Prostate gland (tissue), 2 donors: Measurements from ENCODE around the gene TSHZ2.

ENCODE experiments used
- POLR2A ChIP-seq: fragments of 450-650 bp; IDR thresholded peaks from one replicate; pipeline ENCODE4 v1.6.1; 2016; ENCODE audit warnings: antibody characterized with exemption, mild to moderate bottlenecking
- POLR2AphosphoS5 ChIP-seq: sonication (generic); formaldehyde crosslinking; IDR thresholded peaks from one replicate; pipeline ENCODE4 v1.6.1; 2017; ENCODE audit warnings: antibody characterized with exemption
- TF ChIP-seq, protein P1 (sequence below), 4 experiments: fragments of 200-600 bp in 2 of 4; fragments of 450-650 bp in 2 of 4; sonication (generic) in 2 of 4; IDR thresholded peaks; 1 replicate in 3 of 4; 2 replicates in 1 of 4; pipeline ENCODE4 v1.5.1; 2016 to 2019; ENCODE audit warnings: antibody characterized with exemption in 4 of 4, mild to moderate bottlenecking in 2 of 4, moderate library complexity in 2 of 4

DNA sequence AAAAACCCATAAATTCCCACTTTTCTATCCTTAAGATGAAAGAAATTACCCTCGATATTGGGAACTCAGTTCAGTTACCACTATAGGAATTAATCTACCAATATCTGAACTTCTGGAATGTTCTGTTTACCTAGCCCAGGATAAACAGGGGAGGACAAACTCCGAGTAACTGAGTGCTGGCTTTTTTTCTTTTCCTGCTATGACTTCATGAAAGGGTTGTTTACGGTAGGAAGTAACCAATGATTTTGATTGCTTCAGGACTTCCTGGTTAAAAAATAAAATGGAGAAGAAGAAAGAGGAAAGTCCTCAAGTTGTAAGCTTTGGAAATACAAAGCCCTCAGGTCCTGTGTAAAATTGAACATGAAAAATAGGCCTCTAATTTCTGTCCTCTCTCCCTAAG, 453.8 kb downstream of the TSHZ2 start:
- TF ChIP-seq POLR2AphosphoS5 = no peak
- TF ChIP-seq POLR2A = no peak
- TF ChIP-seq, protein P1, sequence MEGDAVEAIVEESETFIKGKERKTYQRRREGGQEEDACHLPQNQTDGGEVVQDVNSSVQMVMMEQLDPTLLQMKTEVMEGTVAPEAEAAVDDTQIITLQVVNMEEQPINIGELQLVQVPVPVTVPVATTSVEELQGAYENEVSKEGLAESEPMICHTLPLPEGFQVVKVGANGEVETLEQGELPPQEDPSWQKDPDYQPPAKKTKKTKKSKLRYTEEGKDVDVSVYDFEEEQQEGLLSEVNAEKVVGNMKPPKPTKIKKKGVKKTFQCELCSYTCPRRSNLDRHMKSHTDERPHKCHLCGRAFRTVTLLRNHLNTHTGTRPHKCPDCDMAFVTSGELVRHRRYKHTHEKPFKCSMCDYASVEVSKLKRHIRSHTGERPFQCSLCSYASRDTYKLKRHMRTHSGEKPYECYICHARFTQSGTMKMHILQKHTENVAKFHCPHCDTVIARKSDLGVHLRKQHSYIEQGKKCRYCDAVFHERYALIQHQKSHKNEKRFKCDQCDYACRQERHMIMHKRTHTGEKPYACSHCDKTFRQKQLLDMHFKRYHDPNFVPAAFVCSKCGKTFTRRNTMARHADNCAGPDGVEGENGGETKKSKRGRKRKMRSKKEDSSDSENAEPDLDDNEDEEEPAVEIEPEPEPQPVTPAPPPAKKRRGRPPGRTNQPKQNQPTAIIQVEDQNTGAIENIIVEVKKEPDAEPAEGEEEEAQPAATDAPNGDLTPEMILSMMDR (IDR thresholded peaks at IDR 0.05) = no peak
